AG20443 (cell line): Measurements from ENCODE around the gene MYL1.
A peak's percentile ranks its signal among the peaks of the same experiment; 100 is the strongest.

ENCODE experiments used
- DNase-seq: peaks from one replicate; pipeline ENCODE4 v3.0.0; 2012; ENCODE audit warnings: low spot score, mixed read lengths

The MYL1 gene

DNA sequence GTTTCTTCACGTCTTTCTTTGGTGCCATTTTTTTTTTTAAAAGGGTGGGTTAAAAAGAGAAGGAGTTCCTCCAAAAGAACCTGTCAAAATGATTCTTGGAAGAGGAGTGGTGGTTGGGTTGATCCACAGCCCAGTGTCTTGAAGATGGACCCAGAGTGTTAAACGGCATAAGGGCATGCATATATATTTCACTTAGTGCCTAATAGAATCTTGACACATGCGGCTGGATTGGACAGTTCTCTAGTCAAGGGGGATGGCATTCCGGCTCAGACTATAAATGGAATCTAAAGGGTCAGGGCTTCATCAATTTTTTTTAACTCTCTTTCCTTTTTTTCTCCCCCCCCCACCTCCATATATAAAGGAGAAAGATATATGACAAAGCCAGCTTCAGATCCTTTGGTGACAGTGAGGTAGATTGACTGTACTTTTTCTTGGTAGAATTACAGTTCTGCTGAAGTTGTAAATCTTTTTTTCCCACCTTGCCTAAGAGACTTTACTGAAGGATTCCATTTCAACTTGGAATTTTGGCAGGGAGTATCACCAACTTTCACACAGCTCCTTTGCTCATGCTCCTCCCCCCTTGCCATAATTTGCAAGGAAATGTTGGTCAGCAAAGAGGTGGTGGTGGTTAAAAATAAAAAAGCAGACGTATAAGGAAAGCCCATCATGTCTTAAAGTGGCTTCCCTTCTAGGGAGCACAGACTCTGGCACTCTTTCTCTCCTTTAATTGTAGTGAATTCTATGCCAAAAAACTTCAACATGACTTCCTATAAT is at the start of gene MYL1:
Gene MYL1 (minus strand): TSS at position 160 of the 774 bp plus-strand sequence. CDS start 132 bp downstream, at position 28.
- DNase-seq, result no peak

DNA sequence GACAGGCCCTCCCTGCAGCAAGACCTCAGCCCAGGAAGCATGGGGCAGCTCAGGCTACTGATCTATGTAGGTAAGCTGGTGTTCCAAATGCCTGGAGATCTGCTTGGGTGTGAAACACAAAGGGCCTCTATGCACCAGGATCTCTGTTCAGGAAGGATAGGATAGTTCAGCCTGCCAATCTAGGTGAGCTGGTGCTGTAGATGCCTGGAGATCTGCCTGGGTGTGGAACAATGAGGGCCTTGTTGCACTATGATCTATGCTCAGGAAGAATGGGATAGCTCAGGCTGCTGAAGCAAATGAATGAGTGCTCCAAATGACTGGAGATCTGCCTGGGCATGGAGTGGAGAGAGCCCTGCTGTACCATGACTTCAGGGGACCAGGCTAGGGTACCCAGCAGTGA is 48.9 kb upstream of the MYL1 start:
- no peak for DNase-seq

- DNase-seq, result no peak
These were observed 48.3 kb upstream of the MYL1 start for GRCh38 chr2:210363261-210363660.

GRCh38 chr2:210360412-210360811 is 45.4 kb upstream of the MYL1 start:
- DNase-seq, result no peak

DNA sequence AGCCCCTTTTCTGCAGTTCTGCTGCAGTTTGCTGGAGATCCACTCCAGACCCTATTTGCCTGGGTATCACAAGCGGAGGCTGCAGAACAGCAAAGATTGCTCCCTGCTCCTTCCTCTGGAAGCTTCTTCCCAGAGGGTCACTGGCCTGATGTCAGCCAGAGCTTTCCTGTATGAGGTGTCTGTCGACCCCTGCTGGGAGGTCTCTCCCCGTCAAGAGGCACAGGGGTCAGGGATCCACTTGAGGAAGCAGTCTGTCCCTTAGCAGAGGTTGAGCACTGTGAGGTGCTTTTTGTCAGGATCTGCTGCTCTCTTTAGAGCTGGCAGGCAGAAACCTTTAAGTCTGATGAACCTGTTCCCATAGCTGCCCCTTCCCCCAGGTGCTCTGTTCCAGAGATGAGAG is 42.0 kb upstream of the MYL1 start:
- no peak for DNase-seq

- no peak for DNase-seq
These were observed 22.2 kb upstream of the MYL1 start for GRCh38 chr2:210337159-210337558.

DNA sequence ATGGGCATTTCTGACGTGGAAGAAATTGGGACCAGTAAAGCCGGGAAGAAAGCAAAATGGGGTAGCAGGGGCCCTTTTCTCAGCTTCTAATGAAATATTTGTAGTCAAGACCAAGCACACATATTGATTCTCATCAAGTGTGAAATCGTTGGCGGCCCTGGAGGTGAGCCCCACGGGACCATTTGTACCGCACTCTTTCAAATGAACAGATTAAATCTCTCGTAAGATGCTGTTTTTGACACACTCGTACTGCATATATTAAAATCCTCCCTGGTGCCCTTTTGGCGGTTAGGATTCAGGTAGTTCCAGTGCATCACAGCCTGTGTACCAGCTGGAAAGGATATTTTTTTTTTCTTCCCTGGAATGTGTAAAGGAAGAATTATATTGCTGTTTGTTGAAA is 9.9 kb upstream of the MYL1 start:
- no peak for DNase-seq

DNA sequence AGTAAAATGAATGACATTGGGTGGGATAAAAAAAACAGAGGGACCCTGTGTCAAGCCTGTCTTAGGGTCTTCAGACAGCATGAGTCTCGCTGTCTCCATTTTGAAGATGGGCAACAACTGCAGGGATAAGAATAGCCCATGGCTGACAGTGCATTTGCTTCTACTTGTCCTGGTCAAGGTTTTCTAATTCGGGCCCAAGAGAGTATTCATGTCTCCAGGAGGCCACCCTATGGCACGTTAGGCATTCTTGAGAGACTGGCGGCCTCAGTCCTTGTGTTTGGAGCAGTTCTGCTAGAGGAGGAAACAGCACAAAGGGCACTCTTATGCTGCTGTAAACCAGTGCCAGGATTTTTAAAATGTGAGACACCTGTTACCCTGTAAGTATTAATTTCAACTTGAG is 9.5 kb upstream of the MYL1 start:
- no peak for DNase-seq

- DNase-seq, result no peak
These were observed 8.0 kb upstream of the MYL1 start for GRCh38 chr2:210323003-210323402.

DNA sequence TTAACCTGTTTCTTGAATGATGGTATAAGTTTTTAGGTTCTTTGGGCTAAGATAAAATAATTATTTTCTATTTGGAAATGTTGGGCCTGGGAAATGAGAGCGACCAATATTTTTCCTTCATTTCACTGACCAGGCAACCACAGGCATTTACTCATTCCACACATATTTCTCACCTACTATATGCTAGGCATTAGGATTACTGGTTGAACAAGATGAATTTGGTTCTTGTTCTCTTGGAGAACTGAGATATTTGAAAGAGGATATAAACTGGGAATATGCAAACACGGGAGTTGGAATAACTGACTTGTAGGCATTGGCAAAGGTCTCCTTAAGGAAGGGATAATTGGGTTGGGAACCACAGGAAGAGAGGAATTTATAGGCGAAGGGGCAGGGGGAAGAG is 3.9 kb upstream of the MYL1 start:
- DNase-seq, result peak; percentile 8

GRCh38 chr2:210318486-210318885 is 3.5 kb upstream of the MYL1 start:
- no peak for DNase-seq

DNA sequence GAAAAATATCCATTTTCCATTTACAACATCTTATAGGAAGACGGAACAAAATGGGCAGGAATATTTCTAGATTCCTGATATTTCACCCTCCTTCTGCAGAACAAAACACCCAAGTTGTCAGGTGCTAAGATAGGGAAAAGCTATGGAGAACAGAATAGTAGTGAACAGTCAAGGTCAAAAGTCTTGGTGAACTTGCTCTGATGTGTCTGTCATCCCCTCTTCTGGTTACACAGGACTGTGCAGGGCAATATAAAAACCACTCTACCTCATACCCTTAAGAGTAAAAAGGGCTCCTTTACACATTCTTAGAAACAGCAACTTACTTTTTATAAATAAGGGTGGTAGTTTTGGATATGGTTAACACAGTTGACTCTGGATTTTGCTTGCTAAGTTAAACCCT is 4.4 kb downstream of the MYL1 start:
- no peak for DNase-seq

DNA sequence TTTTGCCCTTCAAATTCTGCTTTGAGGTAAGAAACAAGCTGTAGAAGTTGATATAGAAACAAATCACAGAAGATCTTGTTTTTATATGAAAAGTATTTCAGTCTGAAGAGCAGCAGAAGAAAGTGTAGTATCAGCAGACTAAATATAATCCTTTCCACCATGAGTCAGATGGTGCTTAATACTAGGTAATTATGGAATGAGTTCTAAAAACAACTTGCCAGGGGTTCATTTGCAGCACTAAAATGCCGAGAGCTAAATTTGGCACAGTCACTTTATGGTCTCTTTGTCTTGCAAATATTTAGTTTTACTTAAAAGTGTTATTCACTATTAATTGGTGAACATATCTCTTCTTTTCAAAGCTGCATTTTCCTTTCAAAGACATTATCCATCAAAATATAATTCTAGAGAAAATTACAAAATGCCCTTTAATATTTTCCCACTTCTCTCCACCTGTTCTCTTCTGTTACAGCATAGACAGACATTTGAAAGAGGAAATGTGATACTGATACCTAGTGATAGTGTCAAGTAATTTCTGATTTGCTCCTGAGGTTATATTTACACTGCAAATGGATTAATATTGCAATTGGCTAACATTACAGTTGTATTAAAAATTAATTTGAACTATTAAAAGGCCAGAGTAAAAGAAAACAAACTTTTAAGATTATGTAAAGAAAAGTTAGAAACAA is 5.3 kb downstream of the MYL1 start:
- no peak for DNase-seq

- no peak for DNase-seq
These were observed 11.5 kb downstream of the MYL1 start for GRCh38 chr2:210303498-210303897.

DNA sequence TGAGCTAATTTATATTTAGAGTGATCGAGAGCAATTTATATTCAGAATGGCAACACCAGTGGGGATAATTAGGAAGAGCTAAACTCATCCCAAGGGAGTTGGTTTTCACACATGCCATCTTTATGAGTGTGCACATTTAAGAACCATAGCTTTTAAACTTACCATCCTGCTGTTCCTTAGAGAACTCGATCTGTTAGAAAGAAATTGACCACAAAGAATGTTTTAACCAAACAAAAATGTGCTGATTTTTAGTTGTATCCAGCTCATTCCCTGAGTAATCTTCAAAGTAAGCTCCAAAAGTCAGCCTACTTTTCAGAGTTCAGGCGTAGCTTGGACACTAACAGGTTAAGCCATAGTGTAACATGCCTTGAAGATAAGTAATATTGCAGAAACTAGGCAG is 12.6 kb downstream of the MYL1 start:
- DNase-seq, result no peak

GRCh38 chr2:210299866-210300373 is 15.1 kb downstream of the MYL1 start:
- no peak for DNase-seq

DNA sequence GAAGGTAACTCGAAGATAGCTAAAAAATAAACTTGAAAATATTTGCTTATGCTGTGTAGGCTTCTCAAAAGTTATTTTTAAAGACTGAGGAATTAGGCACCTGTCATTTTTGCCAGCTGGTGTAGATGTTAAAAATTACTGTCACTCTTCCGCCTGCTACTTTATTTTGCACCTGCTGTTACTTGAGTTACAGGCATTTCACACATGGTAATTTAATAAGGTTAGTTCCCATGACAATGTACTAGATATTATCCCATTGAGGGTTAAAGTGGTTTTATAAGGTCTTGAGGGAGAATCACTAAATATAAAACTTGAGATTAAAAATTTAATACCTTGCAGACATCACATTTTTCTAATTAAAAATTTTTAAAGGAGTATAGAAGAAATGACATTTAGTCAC is 26.6 kb downstream of the MYL1 start:
- DNase-seq, result no peak

DNA sequence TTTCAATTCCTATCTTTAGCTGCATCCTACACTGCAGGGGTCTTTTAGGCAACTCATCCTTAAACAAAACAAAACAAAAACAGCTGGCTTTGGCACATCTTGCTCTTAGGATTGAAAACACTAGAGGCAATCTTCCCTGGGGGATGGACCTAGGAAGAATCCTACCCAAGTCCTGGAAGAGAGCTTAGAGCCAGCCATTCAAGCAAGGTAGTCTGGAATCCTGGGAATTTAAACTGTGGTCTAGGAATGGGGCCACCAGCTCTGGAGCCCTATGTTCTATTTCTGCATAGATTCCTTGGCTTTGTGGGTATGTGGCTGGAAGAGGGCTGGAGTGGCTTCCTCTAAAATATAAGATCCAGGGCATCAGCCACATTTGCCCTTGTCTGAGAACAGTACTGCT is 27.7 kb downstream of the MYL1 start:
- DNase-seq, result no peak

DNA sequence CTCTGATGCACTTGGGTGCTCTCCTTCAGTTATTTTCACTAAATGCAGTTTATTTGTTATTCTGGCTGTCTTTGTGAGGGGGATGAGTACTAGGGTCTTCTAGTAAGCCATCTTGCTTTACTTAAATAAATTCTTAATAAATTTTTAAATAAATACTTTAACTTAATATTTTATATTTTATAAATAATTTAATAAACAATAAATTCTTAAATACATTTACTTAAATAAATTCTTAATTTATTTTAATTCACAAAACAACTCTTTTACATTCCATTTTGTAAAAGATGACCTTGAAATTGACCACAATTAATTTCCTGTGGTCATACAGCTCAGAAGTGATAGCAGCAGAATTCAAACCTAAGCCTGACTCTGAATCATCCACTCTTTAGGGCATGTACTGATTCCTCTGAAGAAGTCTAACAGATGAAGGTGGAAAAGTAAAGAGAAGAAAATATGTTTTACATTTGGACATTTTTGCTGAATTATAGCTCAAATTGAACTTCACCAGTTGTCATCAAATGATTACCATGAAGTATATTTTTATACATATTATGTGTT is 28.8 kb downstream of the MYL1 start:
- no peak for DNase-seq

DNA sequence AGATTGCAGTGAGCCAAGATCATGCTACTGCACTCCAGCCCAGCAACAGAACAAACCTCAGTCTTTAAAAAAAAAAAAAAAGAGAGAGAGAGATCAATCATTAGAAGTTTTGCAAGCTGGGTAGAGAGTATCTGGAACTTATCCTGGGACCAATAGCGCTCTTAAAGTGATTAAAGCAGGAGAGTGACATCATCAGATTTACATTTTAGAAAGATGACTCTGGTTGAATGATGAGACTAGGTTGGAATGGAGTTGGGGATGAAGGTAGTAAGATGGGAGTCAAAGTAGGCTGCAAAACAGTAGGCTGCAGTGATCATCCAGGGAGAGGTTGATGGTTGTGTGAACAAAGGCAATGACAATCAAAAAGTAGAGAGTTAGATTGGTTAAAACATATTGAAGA is 37.8 kb downstream of the MYL1 start:
- DNase-seq, result no peak

- DNase-seq, result no peak
These were observed 43.7 kb downstream of the MYL1 start for GRCh38 chr2:210271300-210271699.

- DNase-seq, result no peak
These were observed 45.8 kb downstream of the MYL1 start for GRCh38 chr2:210269148-210269547.

- DNase-seq, result no peak
These were observed 46.7 kb downstream of the MYL1 start for GRCh38 chr2:210268281-210268680.
